T follicular helper cell (primary cell): ENCODE data around the gene IL1R2.
"Not testable (repeated sequence)": the region's sequence is repeated elsewhere in the genome, so short reads cannot be mapped to it uniquely, and the experiment has no call there.

Source experiments
- DNase-seq: peaks from one replicate; pipeline ENCODE4 v3.0.0-alpha.2; 2020; ENCODE audit warnings: low read depth

The IL1R2 gene

DNA sequence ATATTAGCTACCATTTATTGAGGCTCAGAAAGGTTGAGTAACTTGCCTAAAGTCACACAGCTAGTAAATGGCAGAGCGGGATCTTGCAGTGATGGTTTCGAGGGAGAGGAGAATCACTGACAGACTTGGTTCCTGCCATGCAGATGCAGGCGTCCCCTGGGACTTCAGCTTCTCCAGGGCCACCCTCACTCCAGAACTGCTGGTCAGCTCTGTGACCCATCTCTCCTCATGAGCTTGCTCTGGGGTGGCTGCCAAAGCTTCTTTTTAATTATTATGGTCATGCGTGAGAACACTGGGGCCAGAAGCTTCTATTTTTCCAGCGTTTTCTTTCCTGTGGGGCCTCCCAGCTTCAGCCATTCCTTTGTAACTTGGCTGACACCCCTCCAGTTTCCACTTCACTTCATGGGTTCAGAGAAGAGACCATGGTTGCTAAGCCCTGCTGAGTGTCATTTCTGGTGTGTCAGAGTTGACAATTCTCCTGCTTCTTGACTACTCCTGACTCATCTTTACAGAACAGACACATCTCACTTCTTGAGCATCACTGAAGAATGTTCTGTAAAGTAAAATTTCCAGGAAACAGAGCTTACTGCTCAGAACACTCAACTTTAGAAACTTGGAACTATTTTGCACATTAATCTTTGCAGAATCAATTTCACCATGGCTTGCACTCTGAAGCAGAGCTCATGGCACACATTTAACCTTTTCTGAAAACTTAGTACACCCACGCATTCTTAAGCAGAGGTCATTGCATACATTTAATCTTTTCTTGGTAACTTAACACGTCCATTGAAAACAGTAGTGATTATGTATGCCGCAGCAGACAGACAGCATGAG lies 70.4 kb downstream of the IL1R2 start:
- no peak for DNase-seq

GRCh38 chr2:102062802-102063201 lies 71.0 kb downstream of the IL1R2 start:
- no peak for DNase-seq

DNA sequence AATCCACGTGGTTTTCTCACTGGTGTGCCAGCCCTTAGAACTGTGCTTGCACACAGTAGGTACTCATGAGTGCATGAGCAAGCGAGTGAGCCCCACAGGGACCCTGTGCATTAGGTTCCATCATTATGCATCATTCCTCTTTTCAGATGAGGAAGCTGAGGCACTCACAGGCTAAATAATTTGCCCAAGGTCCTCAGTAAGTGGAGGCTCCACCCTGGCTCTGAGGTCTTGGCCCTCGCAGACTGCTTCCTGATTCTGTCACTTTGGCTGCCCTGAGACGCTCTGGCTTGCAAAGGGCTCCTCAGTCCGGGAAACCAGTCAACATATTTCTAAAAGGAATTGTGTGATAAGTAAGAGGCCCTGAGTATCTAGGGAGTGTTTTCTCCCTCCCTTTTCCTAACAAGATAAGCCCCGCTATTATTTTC lies 71.7 kb downstream of the IL1R2 start:
- no peak for DNase-seq

DNA sequence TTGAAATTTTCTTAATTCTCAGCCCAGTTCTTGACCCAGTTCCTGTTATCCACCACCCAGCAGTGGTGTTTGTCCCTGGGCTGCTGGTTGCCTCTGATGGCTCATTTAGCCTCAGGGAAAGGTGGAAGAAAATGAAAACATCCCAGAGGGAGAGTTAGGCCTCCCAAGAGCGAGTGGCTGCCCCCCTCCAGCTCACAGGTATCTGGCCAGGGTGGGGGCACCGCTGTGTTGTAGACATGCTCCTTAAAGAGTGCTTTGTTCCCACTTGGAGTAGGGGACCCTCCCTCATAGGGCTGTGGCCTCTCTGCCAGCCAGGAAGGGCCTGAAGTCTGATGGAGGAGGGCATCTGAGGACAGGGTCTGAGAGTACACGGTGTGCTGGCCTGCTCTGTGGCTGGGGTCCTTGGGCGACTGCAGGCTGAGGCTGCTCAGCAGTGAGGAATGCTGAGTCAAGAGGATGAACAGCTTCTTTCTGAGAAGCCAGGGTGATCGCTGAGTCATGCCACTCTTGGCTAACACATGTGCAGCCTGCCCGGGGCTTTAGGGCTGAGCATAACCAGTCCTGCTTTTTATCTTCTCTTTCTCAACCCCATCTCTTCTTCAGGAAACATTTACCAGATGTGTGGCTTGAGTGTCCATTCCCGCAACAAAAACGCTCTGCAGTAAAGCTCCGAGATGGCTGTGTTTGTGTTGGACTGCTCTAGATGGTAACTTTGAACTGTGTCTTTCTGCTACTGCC lies 72.3 kb downstream of the IL1R2 start:
- DNase-seq = no peak

DNA sequence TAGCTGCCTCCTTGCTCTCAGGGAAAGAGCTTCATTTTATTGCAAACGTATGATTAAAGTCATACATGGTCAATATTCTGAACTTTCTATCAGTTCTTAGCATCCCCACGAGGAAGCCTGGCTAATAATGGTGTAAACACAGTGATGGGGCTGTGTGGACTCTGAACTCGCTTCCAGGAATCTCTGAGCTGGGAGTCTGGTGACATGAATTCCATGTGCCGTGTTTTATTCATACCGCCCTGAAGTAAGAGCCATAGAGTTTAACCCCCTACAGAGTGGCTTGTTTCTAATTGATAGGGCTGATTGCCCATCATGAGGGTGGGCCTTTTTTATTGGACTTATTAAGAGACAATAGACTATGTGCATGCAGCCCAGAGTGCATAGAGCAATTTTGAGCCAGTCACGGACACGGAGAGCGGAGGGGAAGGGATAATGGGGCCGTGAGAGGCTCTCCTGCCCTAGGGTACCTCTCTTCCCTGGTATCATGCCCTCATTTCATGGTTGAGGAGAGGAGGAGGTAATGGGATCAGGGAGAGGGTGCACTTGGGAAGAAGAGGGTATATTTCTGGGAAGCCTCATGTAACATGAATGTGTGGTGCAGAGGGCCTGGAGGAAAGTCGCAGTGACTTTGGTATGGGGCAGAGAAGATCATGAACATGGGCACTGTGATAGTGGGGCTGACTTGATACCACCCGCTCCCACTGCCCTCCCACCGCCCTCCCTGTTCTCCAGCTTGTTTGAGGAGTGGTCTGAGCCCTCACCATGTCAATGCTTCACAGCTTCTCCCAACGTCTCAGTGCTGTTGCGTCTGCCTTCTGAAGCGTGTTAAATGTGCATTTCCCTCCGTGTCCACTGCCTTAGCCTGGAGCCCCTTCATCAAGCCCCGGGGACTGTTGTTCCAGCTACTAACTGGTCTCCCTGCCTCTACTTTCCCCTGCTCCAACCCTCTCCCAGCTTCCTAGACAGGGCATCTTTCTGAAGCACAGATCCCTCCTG lies 73.2 kb downstream of the IL1R2 start:
- DNase-seq = no peak

GRCh38 chr2:102065675-102066252 lies 74.0 kb downstream of the IL1R2 start:
- DNase-seq = no peak

DNA sequence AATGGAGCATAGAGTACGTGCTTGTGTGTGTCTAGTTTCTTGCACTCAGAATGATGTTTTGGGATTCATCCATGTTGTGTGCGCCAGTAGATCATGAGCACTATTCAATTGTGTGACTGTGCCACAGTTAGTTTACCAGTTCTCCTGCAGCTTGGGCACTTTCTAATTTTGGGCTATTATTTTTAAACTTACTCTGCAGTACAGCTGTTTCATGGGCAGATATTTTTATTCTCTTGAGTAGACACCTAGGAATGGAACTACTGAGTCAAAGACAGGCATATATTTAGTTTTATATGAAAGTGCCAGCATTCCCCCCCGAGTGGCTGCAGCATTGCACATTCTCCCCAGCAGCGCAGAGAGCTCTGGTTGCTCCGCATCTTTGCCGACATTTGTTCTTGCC lies 74.8 kb downstream of the IL1R2 start:
- DNase-seq = no peak

DNA sequence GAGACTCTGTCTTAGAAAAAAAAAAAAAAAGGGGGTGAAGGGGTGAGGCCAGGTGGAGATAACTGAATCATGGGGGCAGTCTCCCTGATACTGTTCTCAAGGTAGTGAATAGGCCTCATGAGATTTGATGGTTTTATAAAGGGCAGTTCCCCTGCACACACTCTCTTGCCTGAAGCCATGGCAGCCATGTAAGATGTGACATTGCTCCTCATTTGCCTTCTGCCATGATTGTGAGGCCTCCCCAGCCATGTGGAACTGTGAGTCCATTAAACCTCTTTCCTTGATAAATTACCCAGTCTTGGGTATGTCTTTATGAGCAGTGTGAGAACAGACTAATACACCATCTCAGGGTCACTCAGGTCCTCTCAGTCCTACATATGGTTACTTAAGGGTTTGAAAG lies 76.4 kb downstream of the IL1R2 start:
- not testable (repeated sequence) for DNase-seq

DNA sequence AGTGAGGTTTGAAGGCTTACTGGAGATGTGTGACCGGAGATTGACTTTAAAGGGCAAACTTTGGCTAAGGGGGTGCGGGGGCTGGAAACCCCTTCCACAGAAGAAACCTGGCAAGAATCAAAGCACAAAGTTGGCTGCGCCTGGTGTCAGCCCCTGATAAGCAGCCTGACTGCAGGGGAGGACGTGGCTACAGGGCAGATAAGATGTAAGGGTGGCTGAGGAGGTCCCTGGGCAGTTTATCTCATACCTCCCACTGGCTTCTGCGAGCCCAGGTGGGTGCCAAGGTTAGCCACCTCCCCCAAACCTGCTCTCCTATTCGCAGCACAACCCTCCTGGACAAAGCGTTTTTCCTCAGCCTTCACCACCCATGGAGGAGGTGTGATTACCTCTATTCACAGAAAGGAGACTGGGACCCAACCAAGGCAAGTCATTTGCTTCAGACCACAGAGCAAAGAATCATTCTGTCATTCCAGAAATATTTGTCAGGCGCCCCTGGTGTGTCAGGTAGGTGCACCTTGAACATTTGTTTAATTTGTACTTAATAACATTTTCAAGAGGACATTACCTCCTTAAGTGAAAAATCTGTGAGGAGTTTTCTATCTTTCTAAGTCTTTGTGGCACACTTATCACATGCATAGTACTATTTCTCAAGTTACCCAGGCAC lies 77.7 kb downstream of the IL1R2 start:
- no peak for DNase-seq

GRCh38 chr2:102070058-102070642 lies 78.4 kb downstream of the IL1R2 start:
- DNase-seq = no peak

- no peak for DNase-seq
These were observed 81.0 kb downstream of the IL1R2 start for GRCh38 chr2:102072741-102073140.

GRCh38 chr2:102073168-102073724 lies 81.5 kb downstream of the IL1R2 start:
- DNase-seq = no peak

- DNase-seq = no peak
These were observed 82.5 kb downstream of the IL1R2 start for GRCh38 chr2:102074152-102074783.

DNA sequence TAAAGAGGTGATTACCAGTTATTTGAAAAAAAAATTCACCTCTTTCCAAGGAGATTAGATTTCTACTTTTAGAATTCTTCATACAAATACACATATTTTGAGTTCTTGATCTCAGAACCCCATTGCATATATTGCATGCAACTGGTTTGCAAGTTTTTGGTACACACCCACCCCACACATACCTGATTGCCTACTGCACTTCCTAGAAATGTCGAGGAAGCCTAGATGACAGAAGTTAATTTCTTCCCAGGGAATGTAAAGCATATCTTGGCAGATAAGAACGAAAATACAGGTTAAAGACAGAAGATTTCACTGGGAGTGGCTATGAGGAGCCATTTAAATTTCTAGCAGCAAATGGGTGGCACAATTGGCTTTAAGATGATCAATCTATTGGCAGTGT lies 83.7 kb downstream of the IL1R2 start:
- no peak for DNase-seq

DNA sequence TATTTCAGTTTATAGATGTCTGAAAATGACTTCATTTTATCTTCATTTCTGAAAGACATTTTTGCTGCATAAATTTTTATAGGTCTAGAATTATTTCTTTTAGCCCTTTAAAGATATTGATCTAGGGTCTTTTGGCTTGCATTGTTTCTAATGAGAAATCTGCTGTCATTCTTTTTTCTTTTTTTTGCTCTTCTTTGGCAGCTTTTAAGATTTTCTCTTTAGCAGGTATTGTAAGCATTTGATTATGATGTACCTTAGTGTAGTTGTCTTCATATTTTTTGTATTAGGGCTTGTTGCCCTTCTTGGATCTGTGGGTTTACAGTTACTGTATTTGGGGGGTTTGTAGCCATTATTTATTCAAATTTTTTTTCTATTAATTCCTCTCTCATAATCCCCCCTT lies 84.8 kb downstream of the IL1R2 start:
- DNase-seq = no peak
